ENCODE results near the gene NOL8.

The NOL8 gene

GRCh38 chr9:92332577-92333281 is 7.6 kb upstream of the NOL8 start:
- no peak for TF ChIP-seq CTCF (conservative IDR thresholded peaks at IDR 0.05; ENCODE audit: control insufficient read depth, insufficient read depth, low read depth, low read length)
- DNase-seq (ENCODE audit: low read depth): peak; percentile 51
- no peak overlapping the region for H3K4me3 ChIP-seq (ENCODE audit: control insufficient read depth, low read depth, low read length)

- TF ChIP-seq CTCF (conservative IDR thresholded peaks at IDR 0.05; ENCODE audit: control insufficient read depth, insufficient read depth, low read depth, low read length): peak; percentile 54
- DNase-seq (ENCODE audit: low read depth): peak; percentile 80
- no peak overlapping the region for H3K4me3 ChIP-seq (ENCODE audit: control insufficient read depth, low read depth, low read length)
These were observed 3.1 kb upstream of the NOL8 start for GRCh38 chr9:92328225-92328624.

GRCh38 chr9:92327283-92327850 is 2.2 kb upstream of the NOL8 start:
- no peak for DNase-seq (ENCODE audit: low read depth)
- no peak for TF ChIP-seq CTCF (conservative IDR thresholded peaks at IDR 0.05; ENCODE audit: control insufficient read depth, insufficient read depth, low read depth, low read length)

GRCh38 chr9:92325991-92326500 is 896 bp upstream of the NOL8 start:
- peak; percentile 15 for DNase-seq (ENCODE audit: low read depth)
- no peak for TF ChIP-seq CTCF (conservative IDR thresholded peaks at IDR 0.05; ENCODE audit: control insufficient read depth, insufficient read depth, low read depth, low read length)
- peak overlapping the region; percentile 83 for H3K4me3 ChIP-seq (ENCODE audit: control insufficient read depth, low read depth, low read length)

More at GRCh38 chr9:92327283-92327850, 2.2 kb upstream of the NOL8 start:
- H3K4me3 ChIP-seq (ENCODE audit: control insufficient read depth, low read depth, low read length): no peak overlapping the region

- DNase-seq (ENCODE audit: low read depth): no peak
- H3K4me3 ChIP-seq (ENCODE audit: control insufficient read depth, low read depth, low read length): peak overlapping the region; percentile 83
- no peak for TF ChIP-seq CTCF (conservative IDR thresholded peaks at IDR 0.05; ENCODE audit: control insufficient read depth, insufficient read depth, low read depth, low read length)
These were observed 271 bp downstream of the NOL8 start for GRCh38 chr9:92324889-92325268.

- no peak for DNase-seq (ENCODE audit: low read depth)
- peak overlapping the region; percentile 83 for H3K4me3 ChIP-seq (ENCODE audit: control insufficient read depth, low read depth, low read length)
These were observed 719 bp downstream of the NOL8 start for GRCh38 chr9:92324431-92324830.

More at GRCh38 chr9:92324431-92324830, 719 bp downstream of the NOL8 start:
- no peak for TF ChIP-seq CTCF (conservative IDR thresholded peaks at IDR 0.05; ENCODE audit: control insufficient read depth, insufficient read depth, low read depth, low read length)

Measured in fibroblast of mammary gland (primary cell).